COLO668 (cell line): ENCODE measurements around the gene CBR1.
A peak's percentile ranks its signal among the peaks of the same experiment; 100 is the strongest.
"Not testable (repeated sequence)": the region's sequence is repeated elsewhere in the genome, so short reads cannot be mapped to it uniquely, and the experiment has no call there.

Source experiments
- DNase-seq: peaks from one replicate; lab custom pipeline; 2025; ENCODE audit not compliant: unreplicated experiment; lab: John Stamatoyannopoulos, UW

CBR1 gene

GRCh38 chr21:36048357-36048756 is 21.5 kb upstream of the CBR1 start:
- DNase-seq, result no peak

- DNase-seq, result no peak
Observed at GRCh38 chr21:36052860-36053714, 16.7 kb upstream of the CBR1 start.

- DNase-seq, result no peak
Observed at GRCh38 chr21:36053715-36054062, 16.1 kb upstream of the CBR1 start.

- DNase-seq, result no peak
Observed at GRCh38 chr21:36055551-36055950, 14.3 kb upstream of the CBR1 start.

GRCh38 chr21:36059823-36060158 is 10.0 kb upstream of the CBR1 start:
- DNase-seq, result peak; percentile 80

GRCh38 chr21:36060159-36060921 is 9.5 kb upstream of the CBR1 start, which contains the start of gene SETD4:
TSS of gene SETD4 (minus strand) at chr21:36060526. CDS start at chr21:36058888, 1,638 bp downstream.
- DNase-seq, result peak; percentile 99

- no peak for DNase-seq
Observed at GRCh38 chr21:36061445-36061844, 8.4 kb upstream of the CBR1 start.

- no peak for DNase-seq
Observed at GRCh38 chr21:36063375-36064084, 6.3 kb upstream of the CBR1 start.

GRCh38 chr21:36064085-36064460 is 5.8 kb upstream of the CBR1 start:
- DNase-seq, result no peak

- DNase-seq, result no peak
Observed at GRCh38 chr21:36065497-36066036, 4.3 kb upstream of the CBR1 start.

GRCh38 chr21:36068748-36069398 is 951 bp upstream of the CBR1 start:
- DNase-seq, result no peak

- no peak for DNase-seq
Observed at GRCh38 chr21:36070999-36071398, 1.2 kb downstream of the CBR1 start.

- no peak for DNase-seq
Observed at GRCh38 chr21:36072453-36073162, 2.8 kb downstream of the CBR1 start.

- DNase-seq, result peak; percentile 21
Observed at GRCh38 chr21:36073181-36073580, 3.4 kb downstream of the CBR1 start.

GRCh38 chr21:36073911-36074310 is 4.1 kb downstream of the CBR1 start:
- DNase-seq, result not testable (repeated sequence)

- DNase-seq, result no peak
Observed at GRCh38 chr21:36075171-36075570, 5.3 kb downstream of the CBR1 start.

- no peak for DNase-seq
Observed at GRCh38 chr21:36075953-36076352, 6.1 kb downstream of the CBR1 start.

- no peak for DNase-seq
Observed at GRCh38 chr21:36076878-36077655, 7.2 kb downstream of the CBR1 start.

GRCh38 chr21:36077758-36078157 is 7.9 kb downstream of the CBR1 start:
- DNase-seq, result no peak
